ENCODE measurements around the gene C22orf23.
A peak's percentile ranks its signal among the peaks of the same experiment; 100 is the strongest.

Gene C22orf23

GRCh38 chr22:37896939-37897338 is 56.5 kb downstream of the C22orf23 start:
- no peak for DNase-seq

- DNase-seq = peak; percentile 82
These were observed 57.2 kb downstream of the C22orf23 start for GRCh38 chr22:37896181-37896592.

GRCh38 chr22:37894939-37895670 is 58.3 kb downstream of the C22orf23 start:
- DNase-seq = no peak

- DNase-seq = no peak
These were observed 59.8 kb downstream of the C22orf23 start for GRCh38 chr22:37893583-37893983.

All from inflammatory macrophage treated with lipopolysaccharide for 4 hours (primary cell).